ENCODE results near the gene SLC8A2.
"Not testable (repeated sequence)": the region's sequence is repeated elsewhere in the genome, so short reads cannot be mapped to it uniquely, and the experiment has no call there.

The SLC8A2 gene

DNA sequence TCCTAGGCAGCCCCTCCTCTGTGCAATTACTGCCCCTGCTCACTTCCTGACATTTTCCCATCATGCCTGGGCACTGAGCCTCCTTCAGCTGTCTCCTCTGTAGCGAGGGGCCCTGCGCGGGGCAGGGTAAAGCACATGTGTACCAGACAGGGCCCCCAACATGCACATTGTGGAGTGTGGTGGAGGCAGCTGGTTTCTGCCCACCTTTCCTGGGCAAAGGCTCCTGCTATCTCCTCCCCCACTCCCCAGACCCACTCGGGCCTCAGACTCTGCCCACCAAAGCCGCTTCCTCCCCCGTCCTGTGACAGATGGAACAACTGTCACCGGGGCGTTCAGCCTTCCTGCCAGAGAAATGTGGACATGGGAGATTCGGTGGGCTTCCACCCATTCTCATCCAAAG, 15.2 kb upstream of the SLC8A2 start:
- peak; percentile 34 for DNase-seq

DNA sequence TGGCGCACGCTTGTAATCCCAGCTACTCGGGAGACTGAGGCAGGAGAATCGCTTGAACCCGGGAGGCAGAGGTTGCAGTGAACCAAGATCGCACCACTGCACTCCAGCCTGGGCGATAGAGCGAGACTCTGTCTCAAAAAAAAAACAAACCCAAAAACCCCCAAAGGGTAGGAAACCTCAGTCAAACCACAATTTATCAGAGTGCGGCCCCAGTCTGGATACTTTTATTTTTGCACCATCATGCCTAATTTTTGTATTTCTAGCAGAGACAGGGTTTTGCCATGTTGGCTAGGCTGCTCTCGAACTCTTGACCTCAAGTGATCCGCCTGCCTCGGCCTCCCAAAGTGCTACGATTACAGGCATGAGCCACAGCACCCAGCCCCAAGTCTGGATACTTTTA, 14.5 kb upstream of the SLC8A2 start:
- DNase-seq = not testable (repeated sequence)

DNA sequence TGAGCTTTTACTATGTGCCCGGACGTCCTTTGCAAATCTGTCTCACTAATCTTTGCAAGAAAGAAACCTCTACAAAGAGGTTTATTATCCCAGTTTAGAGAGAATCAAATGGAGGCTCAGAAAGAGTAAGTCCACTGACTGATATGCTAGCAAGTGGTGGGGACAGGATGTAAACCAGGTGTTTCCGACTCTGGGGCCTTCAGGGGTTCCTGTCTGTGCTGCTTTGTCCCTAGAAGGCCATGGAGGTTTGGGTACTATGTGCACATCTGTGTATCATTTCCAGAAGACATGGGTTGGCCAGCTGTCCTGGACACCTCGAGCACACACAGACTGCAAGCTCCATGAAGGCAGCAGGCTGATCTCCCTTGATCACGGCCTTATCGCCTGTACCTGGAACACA, 13.5 kb upstream of the SLC8A2 start:
- no peak for DNase-seq

GRCh38 chr19:47483800-47484690, 12.4 kb upstream of the SLC8A2 start, which contains the start of gene KPTN:
TSS of gene KPTN (minus strand) at chr19:47484219. CDS start at chr19:47484160, 59 bp downstream.
- DNase-seq = peak; percentile 90

- DNase-seq = no peak
Observed at GRCh38 chr19:47483200-47483599, 11.5 kb upstream of the SLC8A2 start.

- no peak for DNase-seq
Observed at GRCh38 chr19:47481460-47482052, 9.9 kb upstream of the SLC8A2 start.

GRCh38 chr19:47480658-47481057, 9.0 kb upstream of the SLC8A2 start:
- no peak for DNase-seq

DNA sequence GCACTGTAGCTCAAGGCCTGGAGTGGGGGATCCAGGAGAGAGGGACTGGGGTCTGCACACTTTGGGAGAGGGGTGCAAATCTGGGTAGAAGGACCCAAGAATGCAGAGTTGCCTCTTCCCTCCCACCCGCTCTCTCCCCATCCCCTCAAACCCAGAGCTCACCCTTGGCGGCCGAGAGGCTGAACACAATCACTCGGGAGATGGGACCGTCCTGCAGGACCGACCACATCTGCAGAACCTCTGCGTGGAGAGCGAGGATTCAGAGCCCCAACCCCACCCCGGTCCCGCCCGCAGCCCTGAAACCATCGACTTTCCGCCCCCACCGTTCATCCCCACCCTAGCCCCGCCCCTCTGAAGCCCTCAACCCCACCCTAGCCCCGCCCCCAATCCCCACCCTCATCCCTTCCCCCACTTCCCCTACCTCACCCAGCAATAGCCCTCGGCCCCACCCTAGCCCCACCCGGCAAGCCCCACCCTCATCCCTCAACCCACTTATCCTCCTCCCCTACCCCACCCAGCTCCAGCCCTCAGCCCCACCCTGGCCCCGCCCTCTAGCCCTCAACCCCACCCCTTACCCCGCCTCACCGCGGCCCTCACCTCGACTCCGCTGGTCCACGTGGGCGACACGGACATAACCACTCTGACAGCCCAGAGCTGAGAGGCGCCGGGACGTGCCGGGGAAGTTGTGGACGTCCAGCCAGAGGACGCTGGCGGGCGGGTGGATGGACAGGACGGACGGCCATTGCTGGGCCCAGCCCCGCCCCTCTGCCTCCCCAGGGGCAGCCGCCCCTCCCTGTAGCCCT, 8.2 kb upstream of the SLC8A2 start:
- DNase-seq = no peak

- no peak for DNase-seq
Observed at GRCh38 chr19:47476438-47476972, 4.8 kb upstream of the SLC8A2 start.

DNA sequence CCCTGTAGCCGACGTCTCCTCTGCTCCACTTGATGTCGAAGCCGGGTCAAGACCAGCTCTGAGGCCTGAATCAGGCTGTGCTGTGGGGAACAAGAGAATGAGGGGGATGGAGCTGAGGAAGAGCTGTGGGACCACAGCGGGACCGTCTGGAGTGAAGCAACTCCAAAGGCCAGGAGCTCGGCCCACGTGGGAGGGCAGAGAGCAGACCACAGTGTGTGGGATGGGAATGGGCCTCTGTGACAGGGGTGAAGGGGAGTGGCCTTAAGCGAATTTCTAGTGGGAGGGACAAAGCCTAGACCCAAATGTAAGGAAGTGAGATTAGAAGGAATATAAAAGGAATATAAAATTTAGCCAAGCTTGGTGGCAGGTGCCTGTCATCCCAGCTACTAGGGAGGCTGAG, 3.8 kb upstream of the SLC8A2 start:
- DNase-seq = no peak

DNA sequence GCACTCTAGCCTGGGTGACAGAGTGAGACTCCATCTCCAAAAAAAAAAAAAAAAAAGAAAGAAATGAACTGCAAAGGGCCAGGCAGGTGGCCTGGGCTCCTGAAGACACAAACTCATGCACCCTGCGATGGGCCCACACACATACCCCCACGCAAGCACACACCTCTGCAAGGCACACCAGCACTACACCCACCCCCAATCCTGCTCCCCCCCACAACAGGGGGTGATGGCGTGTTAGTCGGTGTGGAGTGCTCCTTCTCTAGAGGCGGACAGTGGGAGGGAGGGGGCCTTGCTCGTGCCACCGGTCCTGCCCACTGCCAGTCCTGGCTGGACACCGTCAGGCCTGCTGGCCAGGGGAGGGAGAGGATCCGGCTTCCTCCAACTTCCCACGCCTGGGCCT, 1.6 kb upstream of the SLC8A2 start:
- no peak for DNase-seq

DNA sequence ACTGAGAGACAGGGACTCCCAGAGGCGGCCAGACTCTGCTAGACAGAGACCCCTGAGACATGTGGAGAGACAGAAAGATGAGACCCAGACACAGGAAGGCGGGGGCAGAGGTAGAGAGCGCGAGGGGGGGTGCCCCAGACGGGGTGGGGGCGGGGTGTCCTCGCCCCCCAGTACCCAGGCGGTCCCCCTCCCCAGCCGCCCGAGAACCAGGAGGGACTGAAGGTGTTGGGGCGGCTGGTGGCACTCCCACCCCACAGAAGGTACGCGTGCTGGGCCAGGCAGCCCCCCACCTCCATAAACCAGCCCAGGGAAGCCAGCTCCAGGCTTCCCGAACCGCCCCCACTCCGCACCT, 336 bp downstream of the SLC8A2 start:
- no peak for DNase-seq

- no peak for DNase-seq
Observed at GRCh38 chr19:47470447-47471195, 1.1 kb downstream of the SLC8A2 start.

- DNase-seq = no peak
Observed at GRCh38 chr19:47469719-47470118, 2.0 kb downstream of the SLC8A2 start.

DNA sequence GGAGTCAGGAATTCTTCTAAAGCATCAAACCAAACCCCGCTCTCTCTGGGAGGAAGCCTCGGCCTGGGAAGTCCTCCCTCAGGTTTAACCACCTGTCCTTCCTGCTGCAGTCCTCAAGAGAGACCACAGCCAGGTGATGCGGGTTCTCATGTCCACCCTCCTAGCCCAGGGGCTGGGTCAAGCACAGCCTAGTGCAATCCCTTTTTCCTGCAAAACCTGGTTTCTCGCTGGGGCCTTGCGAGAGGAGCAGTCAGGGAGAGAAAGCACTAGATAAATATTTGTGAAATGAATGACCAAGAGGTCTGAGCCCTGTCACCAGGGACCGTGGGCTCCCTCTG, 2.4 kb downstream of the SLC8A2 start:
- DNase-seq = no peak

DNA sequence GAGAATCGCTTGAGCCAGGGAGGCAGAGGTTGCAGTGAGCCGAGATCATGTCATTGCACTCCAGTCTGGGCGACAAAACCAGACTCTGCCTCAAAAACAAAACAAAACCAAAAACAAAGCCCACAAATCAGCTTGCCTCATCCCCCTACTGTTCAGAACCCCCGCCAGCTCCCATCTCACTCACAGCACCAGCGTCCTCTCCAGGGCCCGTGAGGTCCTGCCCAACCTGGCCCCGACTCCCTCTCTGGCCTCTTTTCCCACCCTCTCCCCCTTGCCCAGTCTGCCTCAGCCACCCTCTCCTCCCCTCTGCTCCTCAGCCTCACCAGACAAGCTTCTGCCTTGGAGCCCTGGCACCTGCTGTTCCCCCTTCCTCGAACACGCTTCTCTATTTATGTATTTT, 3.8 kb downstream of the SLC8A2 start:
- DNase-seq = no peak

GRCh38 chr19:47465957-47466356, 5.7 kb downstream of the SLC8A2 start:
- no peak for DNase-seq

- DNase-seq = no peak
Observed at GRCh38 chr19:47464675-47465419, 6.8 kb downstream of the SLC8A2 start.

DNA sequence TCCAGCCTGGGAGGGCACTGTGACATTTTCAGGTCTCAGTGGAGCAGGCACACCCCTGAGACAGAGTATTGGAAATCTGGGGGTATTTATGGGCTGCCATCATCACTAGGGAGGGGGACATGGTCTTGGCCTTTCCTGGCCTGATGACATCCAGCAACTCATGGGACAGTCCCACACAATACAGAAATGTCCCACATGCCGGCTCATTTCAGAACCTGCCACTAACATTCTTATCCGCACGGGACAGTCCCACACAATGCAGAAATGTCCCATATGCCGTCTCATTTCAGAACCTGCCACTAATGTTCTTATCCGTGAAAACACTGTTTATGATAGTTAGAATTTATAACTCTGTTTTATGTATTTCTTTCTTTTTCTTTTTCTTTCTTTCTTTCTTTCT, 9.8 kb downstream of the SLC8A2 start:
- DNase-seq = no peak

DNA sequence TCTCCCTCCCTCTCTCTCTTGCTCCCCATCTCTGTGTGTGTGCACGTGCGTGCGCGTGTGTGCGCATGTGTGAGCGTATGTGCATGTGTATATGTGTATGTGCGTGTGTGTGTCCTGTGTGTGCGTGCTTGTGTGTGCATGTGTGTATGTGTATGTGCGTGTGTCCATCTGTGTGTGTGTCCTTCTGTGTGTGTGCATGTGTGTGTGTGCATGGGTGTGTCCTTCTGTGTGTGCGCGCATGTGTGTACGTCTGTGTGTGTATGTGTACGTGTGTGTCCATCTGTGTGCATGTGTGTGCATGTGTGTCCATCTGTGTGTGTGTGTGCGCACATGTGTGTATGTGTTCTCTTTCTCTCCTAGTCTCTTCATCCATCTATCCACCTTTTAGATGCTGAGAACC, 12.2 kb downstream of the SLC8A2 start:
- DNase-seq = no peak

- no peak for DNase-seq
Observed at GRCh38 chr19:47458672-47459071, 13.0 kb downstream of the SLC8A2 start.

Data from KG1 (cell line).